GM20000 (cell line): ENCODE measurements around the gene GBX2.
A peak's percentile ranks its signal among the peaks of the same experiment; 100 is the strongest.

Experiments
- DNase-seq: peaks from one replicate; pipeline ENCODE4 v3.0.0; 2012; ENCODE audit warnings: low spot score
- CTCF ChIP-seq: IDR thresholded peaks from 2 replicates; pipeline ENCODE4 v1.5.1; 2012; ENCODE audit warnings: mild to moderate bottlenecking, control low read depth; ENCODE audit errors: extremely low read depth, missing control alignments

GBX2 gene

GRCh38 chr2:236171680-236172254 lies 3.6 kb upstream of the GBX2 start:
- DNase-seq = peak; percentile 27
- TF ChIP-seq CTCF = no peak

- no peak for TF ChIP-seq CTCF
- DNase-seq = peak; percentile 39
These were observed 3.0 kb upstream of the GBX2 start for GRCh38 chr2:236171181-236171679.

- DNase-seq = peak; percentile 22
- no peak for TF ChIP-seq CTCF
These were observed 2.5 kb upstream of the GBX2 start for GRCh38 chr2:236170590-236171165.

GRCh38 chr2:236169741-236170589 lies 1.8 kb upstream of the GBX2 start:
- DNase-seq = peak; percentile 39

GRCh38 chr2:236169151-236169721 lies 1.1 kb upstream of the GBX2 start:
- no peak for TF ChIP-seq CTCF
- peak; percentile 29 for DNase-seq

More at GRCh38 chr2:236169741-236170589, 1.8 kb upstream of the GBX2 start:
- no peak for TF ChIP-seq CTCF

GRCh38 chr2:236167297-236168109 lies 683 bp downstream of the GBX2 start:
- DNase-seq = peak; percentile 49
- no peak for TF ChIP-seq CTCF
